ENCODE measurements around the gene MT1H.

GRCh38 chr16:56681939-56682702, 12.5 kb downstream of the MT1H start, which contains the start of gene MT1X:
- TF ChIP-seq POLR2AphosphoS5 (IDR thresholded peaks at IDR 0.05; ENCODE audit: low read depth, low read length) = peak; percentile 84
- peak; percentile 92 for TF ChIP-seq POLR2A (IDR thresholded peaks at IDR 0.05; ENCODE audit: low read depth, low read length)

Measured in GM12892 (cell line).